Subcutaneous adipose tissue (tissue), 4 donors: ENCODE measurements around the gene COQ2. TPM values are rescaled to one million over a fixed set of nuclear protein-coding genes. Genes with fewer than 3 reads are reported as not detected.

Experiments used
- total RNA-seq, 4 donors: library from RNA; depleted of rRNA; stranded (reverse); fragments of >200 nt; gene quantifications; one replicate each; pipeline ENCODE4 v1.1.0, GENCODE V29; 2016
- TF ChIP-seq, protein P1 (sequence below): fragments of 450-650 bp; IDR thresholded peaks from one replicate; pipeline ENCODE4 v1.5.1; 2016; ENCODE audit warnings: low read depth, mild to moderate bottlenecking, control low read depth, antibody characterized with exemption, moderate library complexity

Gene COQ2
- total RNA-seq, 4 donors from 2014 or later, result 6.8 to 13.3 (median 9.3) TPM

DNA sequence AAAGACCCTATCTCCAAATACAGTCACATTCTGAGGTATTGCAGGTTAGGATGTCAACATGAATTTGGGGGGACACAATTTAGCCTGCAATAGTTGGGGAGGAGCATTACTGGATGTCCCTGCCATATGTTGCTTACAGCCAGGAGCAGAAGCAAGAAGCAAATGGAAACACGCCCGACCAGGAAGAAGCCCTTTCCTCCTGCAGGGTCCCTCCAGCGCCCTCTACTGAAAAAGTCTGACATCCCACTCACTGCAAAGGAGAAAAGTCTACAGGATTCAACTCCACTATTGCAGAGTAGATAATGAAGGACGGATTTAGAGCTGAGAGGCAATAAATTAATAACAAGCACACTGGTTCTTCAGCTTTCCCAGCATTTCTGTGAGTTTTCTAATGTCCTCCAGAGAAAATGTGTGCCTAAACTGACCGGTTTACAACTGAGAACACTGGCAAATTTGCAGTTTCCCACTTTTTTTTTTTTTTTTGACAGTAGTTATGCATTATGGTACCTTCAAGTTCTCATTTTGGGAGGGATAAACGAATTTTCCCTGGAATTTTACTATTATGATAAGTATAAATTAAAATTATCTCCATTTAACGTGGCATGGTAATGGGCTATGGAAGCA is 31.7 kb downstream of the COQ2 start:
- TF ChIP-seq, protein P1, sequence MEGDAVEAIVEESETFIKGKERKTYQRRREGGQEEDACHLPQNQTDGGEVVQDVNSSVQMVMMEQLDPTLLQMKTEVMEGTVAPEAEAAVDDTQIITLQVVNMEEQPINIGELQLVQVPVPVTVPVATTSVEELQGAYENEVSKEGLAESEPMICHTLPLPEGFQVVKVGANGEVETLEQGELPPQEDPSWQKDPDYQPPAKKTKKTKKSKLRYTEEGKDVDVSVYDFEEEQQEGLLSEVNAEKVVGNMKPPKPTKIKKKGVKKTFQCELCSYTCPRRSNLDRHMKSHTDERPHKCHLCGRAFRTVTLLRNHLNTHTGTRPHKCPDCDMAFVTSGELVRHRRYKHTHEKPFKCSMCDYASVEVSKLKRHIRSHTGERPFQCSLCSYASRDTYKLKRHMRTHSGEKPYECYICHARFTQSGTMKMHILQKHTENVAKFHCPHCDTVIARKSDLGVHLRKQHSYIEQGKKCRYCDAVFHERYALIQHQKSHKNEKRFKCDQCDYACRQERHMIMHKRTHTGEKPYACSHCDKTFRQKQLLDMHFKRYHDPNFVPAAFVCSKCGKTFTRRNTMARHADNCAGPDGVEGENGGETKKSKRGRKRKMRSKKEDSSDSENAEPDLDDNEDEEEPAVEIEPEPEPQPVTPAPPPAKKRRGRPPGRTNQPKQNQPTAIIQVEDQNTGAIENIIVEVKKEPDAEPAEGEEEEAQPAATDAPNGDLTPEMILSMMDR, result no peak

DNA sequence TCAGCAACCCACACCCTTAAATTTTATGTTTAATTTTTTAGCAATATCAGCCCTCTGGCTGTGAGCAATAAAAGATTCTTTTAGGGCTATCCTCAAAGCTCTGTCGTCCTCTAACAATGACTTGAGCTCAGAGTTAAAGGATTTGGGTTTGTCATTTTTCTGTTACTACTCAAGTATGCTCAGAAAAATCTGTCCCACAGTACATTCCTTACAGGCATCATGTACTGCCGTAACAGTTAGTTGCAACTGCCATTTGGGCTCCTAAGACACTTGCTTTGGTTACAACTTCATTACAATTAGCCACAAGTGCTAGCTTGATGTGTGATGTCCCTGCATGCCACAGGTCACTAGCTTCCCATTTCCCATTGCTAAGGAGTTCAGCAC is 33.2 kb downstream of the COQ2 start:
- TF ChIP-seq, protein P1, result no peak

DNA sequence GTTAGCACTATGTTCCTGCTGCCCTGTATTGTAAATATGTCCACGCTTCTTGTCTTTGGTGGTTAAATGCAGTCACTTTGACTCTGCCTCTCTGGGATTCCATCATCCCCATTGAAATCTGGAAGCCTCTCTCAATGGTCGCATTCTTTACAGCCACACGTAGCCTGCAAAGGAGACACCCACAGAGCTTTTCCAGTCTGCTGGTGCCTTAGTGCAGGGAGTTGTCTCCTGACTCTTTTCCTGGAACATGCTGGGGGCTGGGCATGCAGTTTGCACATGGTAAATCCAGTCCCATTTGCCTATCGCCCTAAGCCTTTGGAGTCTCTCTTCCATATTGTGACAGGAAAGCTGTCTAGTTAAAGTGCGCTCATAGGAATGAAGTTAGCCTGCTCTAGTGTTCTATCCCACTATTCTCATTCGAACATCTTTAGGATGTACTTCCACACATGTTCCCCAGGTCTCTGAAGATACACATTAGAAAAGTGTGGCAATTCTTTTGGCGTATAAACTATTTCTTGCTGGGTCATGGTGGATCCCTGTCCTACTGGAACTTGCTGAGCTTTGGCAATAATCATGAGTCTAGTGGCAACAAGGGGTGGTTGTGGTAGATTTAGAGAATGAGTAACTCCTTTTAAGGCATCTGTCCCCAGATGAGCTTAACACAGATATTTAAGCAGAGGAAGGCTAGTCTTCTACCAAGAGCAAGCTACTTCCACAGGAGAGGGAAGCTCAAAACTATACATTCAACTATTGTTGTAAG is 33.7 kb downstream of the COQ2 start:
- TF ChIP-seq, protein P1, result no peak

DNA sequence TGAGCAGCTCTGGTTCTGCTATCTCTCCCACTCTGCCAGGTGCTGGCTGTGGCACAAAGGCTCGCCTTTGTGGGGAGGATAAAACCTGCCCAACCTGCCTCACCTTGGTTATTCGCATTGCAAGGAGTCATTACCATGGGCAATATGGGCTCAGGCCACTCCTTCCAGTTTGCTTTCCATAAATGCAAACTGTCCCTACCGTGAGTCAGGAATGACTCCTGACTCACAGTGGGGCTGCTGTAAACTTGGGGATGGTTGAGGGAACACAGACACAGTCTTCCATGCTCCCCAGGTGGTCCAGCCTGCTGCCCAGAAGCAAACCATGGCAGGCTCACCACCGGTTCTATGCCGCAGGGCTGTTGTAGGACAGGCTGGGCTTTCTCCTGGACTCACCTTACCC is 36.1 kb downstream of the COQ2 start:
- TF ChIP-seq, protein P1, result no peak

DNA sequence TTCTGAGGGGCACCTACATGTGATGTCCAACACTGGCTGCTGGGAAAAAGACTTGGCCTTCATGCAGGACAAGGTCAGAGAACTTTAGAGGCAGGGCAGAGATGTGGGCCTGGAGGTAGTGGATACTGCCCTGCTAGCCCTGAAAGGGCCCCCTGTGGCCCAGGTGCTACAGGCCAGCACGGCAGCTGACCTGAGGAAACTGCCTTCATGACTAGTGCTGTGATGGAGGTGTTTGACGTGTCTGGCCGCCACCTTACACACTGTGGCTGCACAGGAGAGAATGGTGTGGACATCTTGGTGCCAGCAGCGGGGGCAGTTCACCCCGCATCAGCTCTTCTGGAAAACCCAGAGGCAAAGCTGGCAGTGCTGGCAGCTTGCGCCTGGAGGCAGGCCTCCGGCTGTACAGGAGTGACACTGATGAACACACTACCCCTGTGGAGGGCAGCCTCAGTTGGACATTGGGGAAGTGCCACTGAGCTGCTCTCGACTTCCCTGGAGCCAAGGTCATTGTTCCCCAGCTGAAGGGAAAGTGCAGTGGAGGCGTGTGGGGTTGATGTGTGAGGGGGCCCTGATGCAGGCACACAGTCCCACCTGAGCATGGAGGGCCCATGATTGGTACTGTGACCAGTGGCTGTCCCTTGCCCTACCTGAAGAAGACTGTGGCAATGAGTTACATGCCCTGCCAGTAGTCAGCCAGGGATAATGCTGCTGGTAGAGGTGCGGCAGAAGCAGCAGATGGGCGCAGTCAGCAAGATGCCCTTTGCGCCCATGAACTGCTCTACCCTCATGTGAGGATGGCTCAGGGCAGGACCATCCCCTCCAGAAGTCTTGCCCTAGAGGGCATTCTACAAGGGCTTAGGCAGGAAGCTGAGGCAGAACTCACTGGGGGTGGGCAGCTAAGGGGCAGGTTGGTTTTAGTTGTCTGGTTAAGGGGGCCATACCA is 36.9 kb downstream of the COQ2 start:
- TF ChIP-seq, protein P1, result no peak

DNA sequence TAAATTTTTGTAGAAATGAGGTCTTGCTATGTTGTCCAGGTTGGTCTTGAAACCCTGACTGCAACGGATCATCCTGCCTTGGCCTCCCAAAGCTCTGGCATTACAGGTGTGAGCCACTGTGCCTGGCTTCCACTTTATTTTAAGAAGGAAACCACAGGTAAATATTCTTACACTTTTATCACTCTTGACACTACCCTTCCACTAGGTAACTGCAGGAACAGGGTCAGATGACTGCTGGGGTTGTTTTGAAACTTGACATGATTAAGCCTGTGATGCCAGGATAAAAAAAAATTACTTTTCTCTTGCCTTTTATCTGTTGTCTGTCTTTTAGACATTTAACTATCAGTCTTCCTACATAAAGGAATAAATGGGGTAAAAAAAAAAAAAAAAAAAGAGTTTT is 43.5 kb downstream of the COQ2 start:
- TF ChIP-seq, protein P1, result no peak
